HepG2 (cell line): Measurements from ENCODE around the gene ASGR1. TPM values are rescaled to one million over a fixed set of nuclear protein-coding genes. Genes with fewer than 3 reads are reported as not detected.

Experiments used
- ATF3 ChIP-seq: sonication (generic); formaldehyde crosslinking; IDR thresholded peaks from 2 replicates; pipeline ENCODE4 v1.4.0; 2020; ENCODE audit warnings: missing genetic modification reagents
- HNRNPH1 ChIP-seq: fragments of 200-400 bp; formaldehyde crosslinking; optimal IDR thresholded peaks from 2 replicates; pipeline ENCODE3; 2017; ENCODE audit warnings: mild to moderate bottlenecking, low read depth, low read length
- KMT2B ChIP-seq: IDR thresholded peaks from 2 replicates; pipeline ENCODE4 v1.6.1; 2016; ENCODE audit warnings: missing genetic modification reagents, missing compliant biosample characterization
- MEIS2 ChIP-seq: sonication (generic); formaldehyde crosslinking; IDR thresholded peaks from 2 replicates; pipeline ENCODE4 v1.9.0; 2021; ENCODE audit warnings: mild to moderate bottlenecking, missing genetic modification reagents
- PRPF4 ChIP-seq: fragments of 200-400 bp; formaldehyde crosslinking; IDR thresholded peaks from 2 replicates; pipeline ENCODE4 v1.6.1; 2016; ENCODE audit warnings: low read length, low read depth; ENCODE audit not compliant: poor library complexity, severe bottlenecking
- REPIN1 ChIP-seq: sonication (generic); formaldehyde crosslinking; IDR thresholded peaks from 2 replicates; pipeline ENCODE4 v1.8.0; 2022; ENCODE audit warnings: missing genetic modification reagents, low read depth, mild to moderate bottlenecking, borderline replicate concordance
- SMAD1 ChIP-seq: sonication (generic); formaldehyde crosslinking; IDR thresholded peaks from 2 replicates; pipeline ENCODE4 v1.4.0; 2020; ENCODE audit warnings: missing genetic modification reagents, low read depth, mild to moderate bottlenecking, borderline replicate concordance
- TBL1XR1 ChIP-seq: fragments of 150-350 bp; IDR thresholded peaks from 2 replicates; pipeline ENCODE4 v1.6.1; 2014; ENCODE audit warnings: borderline replicate concordance, low read length; ENCODE audit not compliant: partially characterized antibody
- ZNF263 ChIP-seq: sonication (generic); formaldehyde crosslinking; IDR thresholded peaks from 2 replicates; pipeline ENCODE4 v1.4.0; 2020; ENCODE audit warnings: missing genetic modification reagents
- ZNF30 ChIP-seq: sonication (generic); formaldehyde crosslinking; IDR thresholded peaks from 2 replicates; pipeline ENCODE4 v1.5.0; 2020; ENCODE audit warnings: mild to moderate bottlenecking, missing genetic modification reagents
- polyA plus RNA-seq, 8 experiments: library from polyadenylated mRNA; depleted of rRNA in 3 of 8; stranded (reverse) in 7 of 8; unstranded in 1 of 8; fragments of >200 nt; fragmentation: Illumina TruSeq in 4 of 8; extraction: Trizol in 4 of 8; gene quantifications; 2 replicates each; pipeline versions ENCODE4 v1.2.1 to v1.2.3, GENCODE V29; 2011 to 2016; ENCODE audit warnings: low read depth in 4 of 8, missing spikeins in 1 of 8, mixed read lengths in 1 of 8; ENCODE audit not compliant: insufficient read depth in 1 of 8
- total RNA-seq, 5 experiments: library from RNA; depleted of rRNA; stranded (reverse); fragments of >200 nt; fragmentation: Illumina TruSeq; extraction: Trizol; gene quantifications; 2 replicates each; pipeline ENCODE4 v1.2.3, GENCODE V29; 2016; ENCODE audit warnings: low read depth in 1 of 5
- TF ChIP-seq, protein P1 (sequence below): fragments of 450-650 bp; IDR thresholded peaks from 2 replicates; pipeline ENCODE4 v1.6.1; 2017; ENCODE audit warnings: mild to moderate bottlenecking
- TF ChIP-seq, protein P2 (sequence below): sonication (generic); formaldehyde crosslinking; IDR thresholded peaks from 2 replicates; pipeline ENCODE4 v1.5.0; 2020; ENCODE audit warnings: mild to moderate bottlenecking, missing genetic modification reagents, moderate library complexity

The ASGR1 gene
- total and polyA plus RNA-seq, 2 of the 13 experiments (the other 11 are each of a cell fraction or from before 2014, with no cell fraction given), result 353 to 796 TPM

DNA sequence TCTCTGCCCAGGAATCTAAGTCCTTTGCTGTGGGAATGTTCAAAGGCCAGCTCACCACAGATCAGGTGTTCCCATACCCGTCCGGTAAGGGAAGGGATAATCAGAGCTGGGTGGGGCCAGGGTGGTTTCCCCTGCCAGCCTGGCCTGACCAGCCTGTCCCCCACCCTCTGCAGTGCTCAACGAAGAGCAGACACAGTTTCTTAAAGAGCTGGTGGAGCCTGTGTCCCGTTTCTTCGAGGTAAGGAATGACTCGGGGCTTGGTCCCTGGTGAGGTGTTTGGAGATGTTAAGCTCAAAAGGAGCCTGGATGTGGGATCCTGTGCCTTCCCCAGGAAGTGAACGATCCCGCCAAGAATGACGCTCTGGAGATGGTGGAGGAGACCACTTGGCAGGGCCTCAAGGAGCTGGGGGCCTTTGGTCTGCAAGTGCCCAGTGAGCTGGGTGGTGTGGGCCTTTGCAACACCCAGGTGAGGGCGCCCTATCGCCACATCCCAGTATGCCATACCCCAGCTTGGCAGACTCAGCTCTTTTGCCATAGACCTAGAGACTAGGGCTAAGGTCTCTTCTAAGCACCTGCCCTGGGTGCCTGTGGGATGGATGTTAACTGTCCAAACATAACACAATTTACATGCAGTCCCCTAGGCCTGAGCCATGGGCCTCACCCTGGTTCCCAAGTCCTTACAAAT is 41.6 kb upstream of the ASGR1 start (continued):
- TF ChIP-seq, protein P1, sequence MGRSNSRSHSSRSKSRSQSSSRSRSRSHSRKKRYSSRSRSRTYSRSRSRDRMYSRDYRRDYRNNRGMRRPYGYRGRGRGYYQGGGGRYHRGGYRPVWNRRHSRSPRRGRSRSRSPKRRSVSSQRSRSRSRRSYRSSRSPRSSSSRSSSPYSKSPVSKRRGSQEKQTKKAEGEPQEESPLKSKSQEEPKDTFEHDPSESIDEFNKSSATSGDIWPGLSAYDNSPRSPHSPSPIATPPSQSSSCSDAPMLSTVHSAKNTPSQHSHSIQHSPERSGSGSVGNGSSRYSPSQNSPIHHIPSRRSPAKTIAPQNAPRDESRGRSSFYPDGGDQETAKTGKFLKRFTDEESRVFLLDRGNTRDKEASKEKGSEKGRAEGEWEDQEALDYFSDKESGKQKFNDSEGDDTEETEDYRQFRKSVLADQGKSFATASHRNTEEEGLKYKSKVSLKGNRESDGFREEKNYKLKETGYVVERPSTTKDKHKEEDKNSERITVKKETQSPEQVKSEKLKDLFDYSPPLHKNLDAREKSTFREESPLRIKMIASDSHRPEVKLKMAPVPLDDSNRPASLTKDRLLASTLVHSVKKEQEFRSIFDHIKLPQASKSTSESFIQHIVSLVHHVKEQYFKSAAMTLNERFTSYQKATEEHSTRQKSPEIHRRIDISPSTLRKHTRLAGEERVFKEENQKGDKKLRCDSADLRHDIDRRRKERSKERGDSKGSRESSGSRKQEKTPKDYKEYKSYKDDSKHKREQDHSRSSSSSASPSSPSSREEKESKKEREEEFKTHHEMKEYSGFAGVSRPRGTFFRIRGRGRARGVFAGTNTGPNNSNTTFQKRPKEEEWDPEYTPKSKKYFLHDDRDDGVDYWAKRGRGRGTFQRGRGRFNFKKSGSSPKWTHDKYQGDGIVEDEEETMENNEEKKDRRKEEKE, result no peak
- TF ChIP-seq ZNF263 (CRISPR knock-in tag), result 0 out of 2 replicates have a peak, but pooled peaks have one; percentile 12
- 0 out of 2 replicates have a peak, but pooled peaks have one; percentile 5 for TF ChIP-seq SMAD1 (CRISPR knock-in tag)
- TF ChIP-seq ZNF30 (CRISPR knock-in tag), result 0 out of 2 replicates have a peak, but pooled peaks have one; percentile 23
- 0 out of 2 replicates have a peak, but pooled peaks have one; percentile 43 for TF ChIP-seq MEIS2
- TF ChIP-seq REPIN1, result 0 out of 2 replicates have a peak, but pooled peaks have one; percentile 8
- TF ChIP-seq ATF3, result no peak
- TF ChIP-seq KMT2B (CRISPR knock-in tag), result 0 out of 2 replicates have a peak, but pooled peaks have one; percentile 20
- TF ChIP-seq PRPF4, result no peak
- peak; percentile 6 for TF ChIP-seq TBL1XR1
- TF ChIP-seq, protein P2, sequence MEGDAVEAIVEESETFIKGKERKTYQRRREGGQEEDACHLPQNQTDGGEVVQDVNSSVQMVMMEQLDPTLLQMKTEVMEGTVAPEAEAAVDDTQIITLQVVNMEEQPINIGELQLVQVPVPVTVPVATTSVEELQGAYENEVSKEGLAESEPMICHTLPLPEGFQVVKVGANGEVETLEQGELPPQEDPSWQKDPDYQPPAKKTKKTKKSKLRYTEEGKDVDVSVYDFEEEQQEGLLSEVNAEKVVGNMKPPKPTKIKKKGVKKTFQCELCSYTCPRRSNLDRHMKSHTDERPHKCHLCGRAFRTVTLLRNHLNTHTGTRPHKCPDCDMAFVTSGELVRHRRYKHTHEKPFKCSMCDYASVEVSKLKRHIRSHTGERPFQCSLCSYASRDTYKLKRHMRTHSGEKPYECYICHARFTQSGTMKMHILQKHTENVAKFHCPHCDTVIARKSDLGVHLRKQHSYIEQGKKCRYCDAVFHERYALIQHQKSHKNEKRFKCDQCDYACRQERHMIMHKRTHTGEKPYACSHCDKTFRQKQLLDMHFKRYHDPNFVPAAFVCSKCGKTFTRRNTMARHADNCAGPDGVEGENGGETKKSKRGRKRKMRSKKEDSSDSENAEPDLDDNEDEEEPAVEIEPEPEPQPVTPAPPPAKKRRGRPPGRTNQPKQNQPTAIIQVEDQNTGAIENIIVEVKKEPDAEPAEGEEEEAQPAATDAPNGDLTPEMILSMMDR, result peak; percentile 76
- peak; percentile 20 for TF ChIP-seq HNRNPH1
